HG02884 (cell line): ENCODE data around the gene SLC2A13.
"Not testable (repeated sequence)": the region's sequence is repeated elsewhere in the genome, so short reads cannot be mapped to it uniquely, and the experiment has no call there.

Source experiments
- ATAC-seq: cut with Tn5 transposase; IDR thresholded peaks from one replicate; pipeline ENCODE4 v1.9.1; 2021; ENCODE audit warnings: mild to moderate bottlenecking, moderate library complexity; ENCODE audit not compliant: unreplicated experiment

The SLC2A13 gene

DNA sequence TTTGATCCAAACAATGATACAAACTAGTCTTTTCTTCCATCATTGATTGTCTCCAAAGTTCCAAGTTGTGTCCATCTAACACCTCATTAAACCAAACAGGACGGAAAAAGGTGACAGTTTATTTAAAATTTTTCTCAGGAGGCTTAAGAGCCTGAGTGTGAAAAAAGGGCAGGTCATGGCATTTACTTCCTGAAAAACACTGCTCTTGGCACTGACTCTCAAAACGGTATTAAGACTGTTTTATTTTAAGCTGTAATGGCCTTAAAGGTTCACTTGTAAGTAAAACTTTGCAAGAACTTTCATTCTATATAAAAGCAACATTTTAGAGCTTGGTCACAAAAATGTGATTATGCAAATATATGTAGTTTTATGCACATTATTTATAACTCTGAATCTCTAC, 222.5 kb downstream of the SLC2A13 start:
- no peak for ATAC-seq

DNA sequence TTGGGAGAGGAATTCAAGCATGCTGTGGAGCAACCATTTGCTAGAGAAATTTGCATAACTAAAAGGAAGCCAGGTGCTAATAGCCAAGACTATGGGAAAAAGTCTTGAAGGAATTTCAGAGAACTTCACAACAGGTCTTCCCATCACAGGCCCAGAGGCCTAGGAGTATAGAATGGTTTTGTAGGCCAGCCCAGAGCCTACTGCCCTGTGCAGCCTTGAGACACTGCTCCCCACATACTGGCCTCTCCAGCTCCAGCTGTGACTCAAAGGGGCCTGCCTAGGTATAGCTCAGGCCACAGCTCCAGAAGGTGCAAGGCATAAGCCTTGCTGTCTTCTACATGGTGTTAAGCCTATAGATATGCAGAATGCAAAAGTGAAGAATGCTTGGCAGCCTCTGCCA, 227.1 kb downstream of the SLC2A13 start:
- ATAC-seq = no peak

GRCh38 chr12:39875721-39876120, 230.2 kb downstream of the SLC2A13 start:
- ATAC-seq = no peak

DNA sequence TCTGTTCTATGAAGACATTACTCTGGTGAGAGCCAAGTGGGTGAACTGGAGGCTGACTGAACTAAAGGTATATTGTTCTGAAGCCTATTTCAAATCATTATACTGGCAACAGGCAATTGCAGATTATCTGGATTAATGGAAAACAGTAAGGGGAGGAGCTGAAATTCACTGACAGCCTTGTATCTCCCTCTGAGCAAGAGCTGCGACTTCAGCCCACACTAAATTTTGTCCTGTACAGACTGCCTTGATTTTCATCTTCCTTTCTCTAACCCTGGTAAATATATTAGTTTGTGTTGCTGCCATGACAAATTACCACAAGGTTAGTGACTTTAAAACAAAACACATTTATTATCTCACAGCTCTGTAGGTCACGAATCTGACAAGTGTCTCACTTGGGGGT, 231.1 kb downstream of the SLC2A13 start:
- no peak for ATAC-seq

DNA sequence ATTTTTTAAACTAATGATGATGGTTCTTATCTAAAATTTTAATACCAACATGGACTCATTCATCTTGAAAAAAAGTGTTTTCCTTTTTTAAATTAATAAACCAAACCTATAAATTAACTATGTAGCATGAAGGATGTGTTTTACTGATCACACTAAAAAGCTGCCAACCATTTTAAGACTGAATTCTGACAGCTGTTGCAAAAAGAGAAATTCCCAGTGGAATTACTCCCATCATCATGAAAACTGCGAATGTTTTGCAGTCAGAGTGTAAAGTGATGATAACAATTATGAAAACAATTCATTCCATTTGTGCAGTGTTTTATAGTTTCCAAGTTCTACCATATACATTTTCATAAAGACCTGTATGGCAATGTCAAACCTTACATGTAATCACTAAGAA, 232.8 kb downstream of the SLC2A13 start:
- no peak for ATAC-seq

DNA sequence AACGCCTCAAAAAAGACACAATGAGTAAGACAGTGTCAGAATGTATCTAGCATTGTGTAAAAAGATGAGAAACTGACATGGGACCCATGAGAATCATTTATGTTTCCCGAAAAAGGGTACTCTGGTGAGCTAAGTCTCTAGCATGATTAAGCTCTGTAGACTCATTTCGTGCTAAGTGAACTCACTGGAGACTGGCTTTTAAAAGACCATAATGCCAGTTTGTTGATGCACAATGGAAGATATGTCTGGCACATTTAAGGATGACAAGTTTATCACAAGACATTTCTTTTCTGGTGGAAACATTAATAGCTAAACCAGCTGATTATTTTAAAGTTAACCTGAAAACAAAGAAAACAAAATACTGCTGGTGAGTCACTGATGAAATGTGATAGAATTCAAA, 233.5 kb downstream of the SLC2A13 start:
- no peak for ATAC-seq

DNA sequence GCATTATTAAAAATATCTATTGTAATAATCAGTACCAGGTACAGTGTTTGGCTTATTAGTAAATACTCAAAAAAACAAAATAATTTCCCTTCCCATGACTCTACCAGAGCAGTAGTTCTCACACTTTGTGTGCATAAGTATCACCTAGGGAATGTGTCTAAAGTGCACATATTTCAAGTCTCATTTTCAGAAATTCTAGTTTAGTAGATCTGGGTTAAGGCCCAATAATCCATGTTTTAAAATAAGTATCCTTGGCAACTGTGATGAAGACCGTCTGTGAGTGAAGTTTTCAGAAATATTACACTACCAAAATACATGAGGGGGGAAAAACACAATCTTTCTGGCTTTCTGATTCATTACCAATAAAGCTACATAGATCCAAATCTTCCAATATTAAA, 237.6 kb downstream of the SLC2A13 start:
- ATAC-seq = no peak

DNA sequence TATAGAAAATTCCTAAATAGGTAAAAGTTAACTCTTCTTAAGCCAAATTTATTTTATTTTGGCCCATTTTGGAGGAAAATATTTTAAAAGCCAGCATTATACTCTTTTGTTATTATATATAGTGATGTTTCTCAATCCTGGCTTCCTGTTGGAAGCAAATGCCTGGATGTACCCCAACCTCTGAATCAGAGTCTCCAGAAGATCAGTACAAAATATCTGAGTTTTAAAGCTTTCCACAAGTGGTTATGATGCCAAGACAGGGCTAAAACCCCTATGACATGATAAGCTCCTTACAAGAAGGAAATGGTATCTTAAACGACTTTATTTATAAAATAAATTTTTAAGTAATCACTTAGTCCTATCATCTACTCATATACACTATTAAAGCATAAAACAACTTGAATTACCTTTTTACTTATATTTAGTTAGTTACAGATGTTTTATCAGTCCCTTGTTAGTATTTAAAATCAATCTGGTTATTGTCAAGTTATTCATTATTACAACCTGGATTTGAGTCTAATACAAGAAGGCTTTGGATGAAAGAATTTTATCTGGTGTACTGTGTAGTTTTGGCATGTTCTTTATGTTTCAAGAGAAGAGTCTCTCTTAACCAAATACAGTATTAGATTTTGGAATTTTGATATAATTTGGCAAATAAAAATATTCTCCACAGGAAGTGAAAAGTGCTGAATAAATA, 238.1 kb downstream of the SLC2A13 start:
- ATAC-seq = no peak

DNA sequence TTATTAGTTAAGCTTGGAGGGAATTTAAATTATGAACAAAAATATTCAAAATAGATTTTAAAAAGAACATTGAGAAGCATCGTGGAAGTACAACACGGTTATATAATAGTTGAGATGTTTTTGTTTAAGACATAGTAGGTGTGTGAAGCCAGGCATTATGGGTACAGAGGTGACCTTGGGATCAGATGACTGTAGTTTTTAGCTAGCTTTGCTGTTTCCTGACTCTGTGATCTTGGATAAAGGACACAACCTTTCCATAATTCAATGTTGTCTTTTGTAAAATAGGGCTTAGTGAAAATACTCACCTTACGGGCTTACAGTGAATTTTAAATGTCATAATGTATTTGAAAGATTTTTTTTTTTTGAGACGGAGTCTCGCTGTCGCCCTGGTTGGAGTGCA, 239.7 kb downstream of the SLC2A13 start:
- no peak for ATAC-seq

DNA sequence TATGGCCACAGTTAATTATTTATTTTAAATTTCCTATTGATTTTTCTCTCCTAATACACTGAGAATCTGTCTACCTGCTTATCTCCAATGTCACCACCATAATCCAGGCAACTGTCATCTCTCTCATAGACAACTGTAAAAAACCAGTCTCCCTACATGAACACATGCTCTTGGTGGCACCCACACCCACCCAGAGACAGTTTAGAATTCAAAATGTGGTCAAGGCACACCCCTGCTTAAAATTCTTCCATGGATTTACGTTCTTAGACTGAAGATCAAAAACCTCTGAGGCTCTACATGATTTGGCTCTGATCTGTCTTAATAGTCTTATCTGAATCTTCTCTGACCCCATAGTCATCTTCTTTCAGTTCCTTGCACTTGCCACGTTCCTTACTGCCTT, 245.2 kb downstream of the SLC2A13 start:
- ATAC-seq = no peak

DNA sequence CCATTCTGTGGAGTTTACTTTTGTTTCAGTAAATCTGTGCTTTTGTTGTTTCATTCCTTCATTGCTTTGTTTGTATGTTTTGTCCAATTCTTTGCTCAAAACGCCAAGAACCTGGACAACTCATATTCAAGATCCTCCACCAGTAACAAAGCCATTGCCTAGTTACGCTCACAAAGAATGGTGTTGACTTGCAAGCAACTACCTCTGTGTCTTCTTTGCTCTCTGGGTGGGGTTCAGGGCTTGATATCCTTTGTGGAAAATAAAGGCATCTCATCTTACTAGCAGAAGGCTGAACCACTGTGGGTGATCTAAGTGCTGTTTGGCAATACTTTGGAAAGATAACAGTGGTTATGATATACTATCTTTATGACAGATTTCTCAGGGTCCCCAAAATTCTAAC, 252.9 kb downstream of the SLC2A13 start:
- ATAC-seq = no peak

DNA sequence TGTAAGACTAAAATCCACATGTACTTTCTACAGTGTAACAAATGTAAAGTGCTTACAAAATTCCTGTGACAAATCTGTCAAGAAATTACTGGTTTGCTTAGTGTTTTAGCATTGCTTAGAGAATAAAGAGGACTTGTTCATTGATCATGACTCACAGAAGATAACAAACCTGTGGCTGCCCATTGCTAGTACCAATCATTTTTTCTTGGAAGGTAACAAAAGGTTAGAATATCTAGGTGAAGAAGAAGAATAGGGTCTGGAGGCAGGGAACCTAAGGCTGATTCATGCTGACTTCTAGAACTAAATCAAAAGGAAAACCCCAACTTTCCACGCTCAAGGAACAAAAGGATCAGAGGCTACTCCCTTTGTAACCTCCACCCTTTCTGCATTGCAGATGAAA, 253.5 kb downstream of the SLC2A13 start:
- no peak for ATAC-seq

GRCh38 chr12:39848218-39848617, 257.7 kb downstream of the SLC2A13 start:
- not testable (repeated sequence) for ATAC-seq

GRCh38 chr12:39846971-39847650, 258.8 kb downstream of the SLC2A13 start:
- ATAC-seq = no peak

DNA sequence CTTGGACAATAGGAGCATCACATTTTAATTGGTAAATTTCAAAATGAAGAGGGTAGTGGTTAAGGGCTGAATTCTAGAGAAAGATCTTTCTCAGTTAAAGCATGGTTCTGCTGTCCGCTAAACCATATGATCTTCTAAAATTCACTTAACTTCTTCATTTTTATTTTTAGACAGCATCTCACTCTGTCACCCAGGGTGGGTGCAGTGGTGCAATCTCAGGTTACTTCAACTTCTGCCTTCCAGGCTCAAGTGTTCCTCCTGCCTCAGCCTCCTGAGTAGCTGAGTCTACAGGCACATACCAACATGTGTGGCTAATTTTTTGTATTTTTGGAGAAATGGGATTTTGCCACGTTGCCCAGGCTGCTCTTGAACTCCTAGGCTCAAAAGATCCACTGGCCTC, 259.6 kb downstream of the SLC2A13 start:
- ATAC-seq = no peak

- ATAC-seq = no peak
Measured at GRCh38 chr12:39840422-39840821, 265.5 kb downstream of the SLC2A13 start.

DNA sequence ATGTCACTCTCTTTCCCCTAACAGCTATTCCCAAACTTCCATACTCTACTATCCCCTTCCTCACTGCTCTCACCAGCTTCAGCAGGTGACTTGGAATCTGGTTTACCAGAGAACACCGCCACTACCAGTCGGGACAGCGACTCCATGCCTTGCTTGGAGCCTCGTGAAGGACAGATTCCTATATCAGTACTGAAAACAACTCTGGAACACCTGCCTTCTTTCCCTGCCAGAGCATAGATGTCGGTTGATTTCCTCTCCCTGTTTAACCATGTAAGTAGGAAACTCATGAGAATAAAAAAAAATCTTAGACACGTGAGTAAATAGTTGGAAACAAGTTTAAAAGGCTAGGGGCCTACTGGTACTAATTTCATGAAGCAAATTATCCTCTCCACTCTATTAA, 266.8 kb downstream of the SLC2A13 start:
- no peak for ATAC-seq

DNA sequence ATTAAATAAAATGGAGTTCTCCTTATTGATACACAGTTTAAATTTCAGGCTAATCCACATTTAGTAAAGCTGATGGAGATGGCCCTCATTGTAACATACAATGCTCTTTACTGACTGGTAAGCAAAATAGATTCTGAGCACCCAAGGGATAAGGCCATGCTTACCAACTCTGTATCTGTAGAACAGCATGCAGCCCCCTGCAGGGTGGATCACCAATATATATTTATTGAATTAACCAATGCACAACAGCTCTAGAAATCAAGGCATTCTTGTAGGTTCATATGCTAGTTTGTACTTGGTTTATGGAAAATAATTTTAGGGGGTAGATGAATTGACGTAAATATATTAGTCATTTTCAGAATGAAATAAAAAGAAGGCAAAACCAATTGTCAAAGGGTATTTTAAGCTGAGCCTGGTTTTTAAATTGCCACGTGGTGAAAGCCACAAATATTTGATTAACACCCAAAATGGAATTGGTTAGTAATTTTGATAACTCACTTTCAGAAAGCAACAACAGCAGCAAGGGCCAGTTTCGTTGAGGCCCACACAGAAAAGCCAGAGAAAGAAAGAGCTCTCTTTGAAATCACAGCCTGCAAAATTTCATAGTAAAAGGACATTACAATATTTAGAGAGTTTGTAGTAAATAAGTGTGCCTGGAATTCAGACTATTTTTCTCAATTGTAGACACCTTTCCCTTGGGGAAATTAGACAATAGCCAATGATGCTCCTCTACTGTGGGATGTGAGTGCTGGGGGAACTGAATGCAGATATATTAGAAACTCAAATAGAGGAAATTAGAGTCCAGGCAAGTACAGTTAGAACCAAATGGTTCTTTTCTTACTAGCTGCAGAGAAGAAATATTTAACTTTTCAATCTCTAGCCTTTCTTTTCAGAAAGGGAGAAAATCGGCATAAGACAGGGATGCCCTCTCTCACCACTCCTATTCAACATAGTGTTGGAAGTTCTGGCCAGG, 270.1 kb downstream of the SLC2A13 start:
- peak; percentile 69 for ATAC-seq

GRCh38 chr12:39831587-39832315, 274.1 kb downstream of the SLC2A13 start:
- no peak for ATAC-seq

DNA sequence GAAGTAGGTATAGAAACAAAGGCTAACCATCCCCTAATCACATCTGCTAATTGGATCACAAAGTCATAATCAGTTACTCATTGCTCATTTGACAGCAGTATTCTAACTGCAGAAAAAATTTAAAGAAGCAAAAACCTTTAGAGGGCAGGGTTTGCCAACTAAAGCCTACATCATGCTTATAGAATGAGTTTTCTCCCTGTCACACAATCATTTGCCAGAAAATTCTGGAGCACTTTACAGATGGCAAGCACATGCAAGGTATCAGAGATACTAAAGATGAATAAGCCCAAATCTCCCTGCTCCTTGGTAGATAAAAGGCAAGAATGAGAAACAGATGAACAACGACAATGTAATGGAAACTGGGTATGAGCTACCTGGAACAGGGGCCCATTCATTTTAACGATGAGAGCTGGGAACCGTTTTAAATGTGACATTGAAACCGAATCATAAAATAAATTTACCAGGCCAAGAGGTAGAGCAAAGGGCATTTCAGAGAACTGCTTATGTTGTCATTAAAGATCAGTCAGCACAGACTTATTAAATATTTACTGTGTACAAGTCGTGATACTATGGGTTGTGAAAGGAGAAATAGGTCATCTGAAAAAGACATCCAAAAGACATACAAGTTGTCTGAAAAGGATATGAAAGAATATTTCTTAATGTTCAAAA, 274.9 kb downstream of the SLC2A13 start:
- ATAC-seq = no peak
